CD14-positive monocyte (primary cell): Measurements from ENCODE around the gene PRR33. TPM values are rescaled to one million over a fixed set of nuclear protein-coding genes. Genes with fewer than 3 reads are reported as not detected.

Experiments
- DNase-seq, 3 donors: peaks; one replicate each; pipeline ENCODE4 v3.0.0-alpha.2; 2011 to 2022
- H2AFZ ChIP-seq: 2 replicates; pipeline ENCODE4 v1.6.0; 2012; ENCODE audit warnings: mild to moderate bottlenecking, low read depth, low read length, inconsistent platforms; ENCODE audit not compliant: insufficient read depth, poor library complexity, severe bottlenecking
- H3K27ac ChIP-seq, 2 donors: 1 replicate in 1 of 2; 2 replicates in 1 of 2; pipeline ENCODE4 v1.5.1; 2012 to 2013; ENCODE audit warnings: low read length in 2 of 2, control low read depth in 1 of 2, inconsistent platforms in 1 of 2, low read depth in 1 of 2, mild to moderate bottlenecking in 1 of 2
- H3K27me3 ChIP-seq, 2 donors: one replicate each; pipeline versions ENCODE4 v1.6.0 to v1.6.1; 2011 to 2013; ENCODE audit warnings: low read length in 2 of 2; ENCODE audit not compliant: control insufficient read depth in 2 of 2, insufficient read depth in 2 of 2
- H3K36me3 ChIP-seq, 2 donors: replicated peaks in 1 of 2; 1 replicate in 1 of 2; 2 replicates in 1 of 2; pipeline versions ENCODE4 v1.5.1 to v1.6.1; 2012 to 2013; ENCODE audit warnings: low read length in 2 of 2, control low read depth in 1 of 2, inconsistent platforms in 1 of 2, mild to moderate bottlenecking in 1 of 2; ENCODE audit not compliant: insufficient read depth in 2 of 2, control insufficient read depth in 1 of 2
- H3K4me1 ChIP-seq, 2 donors: 1 replicate in 1 of 2; 2 replicates in 1 of 2; pipeline versions ENCODE4 v1.5.1 to v1.6.1; 2012 to 2013; ENCODE audit warnings: low read length in 2 of 2, control low read depth in 1 of 2, inconsistent platforms in 1 of 2, mild to moderate bottlenecking in 1 of 2, moderate library complexity in 1 of 2; ENCODE audit not compliant: insufficient read depth in 2 of 2, control insufficient read depth in 1 of 2
- H3K4me2 ChIP-seq: replicated peaks from 2 replicates; pipeline ENCODE3; 2012; ENCODE audit warnings: low read length, moderate library complexity, mild to moderate bottlenecking; ENCODE audit not compliant: poor library complexity, severe bottlenecking; ENCODE audit errors: extremely low read depth
- H3K4me3 ChIP-seq, 3 experiments: fragments of 200-600 bp in 1 of 3; sonication (generic) in 1 of 3; replicated peaks in 1 of 3; 1 replicate in 2 of 3; 2 replicates in 1 of 3; pipeline ENCODE4 v1.5.1; 2011 to 2013; ENCODE audit warnings: low read length in 3 of 3, mild to moderate bottlenecking in 3 of 3, control low read depth in 2 of 3, low read depth in 2 of 3, inconsistent platforms in 1 of 3, moderate library complexity in 1 of 3
- H3K79me2 ChIP-seq: 2 replicates; pipeline ENCODE4 v1.6.0; 2012; ENCODE audit warnings: mild to moderate bottlenecking, control low read depth, inconsistent platforms, low read length, moderate library complexity; ENCODE audit not compliant: insufficient read depth
- H3K9ac ChIP-seq: 2 replicates; pipeline ENCODE4 v1.6.0; 2017; ENCODE audit warnings: low read length, mild to moderate bottlenecking; ENCODE audit not compliant: insufficient read depth, poor library complexity, severe bottlenecking
- H3K9me3 ChIP-seq, 2 donors: replicated peaks in 1 of 2; 1 replicate in 1 of 2; 2 replicates in 1 of 2; pipeline versions ENCODE4 v1.5.1 to v1.6.1; 2012 to 2013; ENCODE audit warnings: low read length in 2 of 2, control low read depth in 1 of 2; ENCODE audit not compliant: control insufficient read depth in 1 of 2, insufficient read depth in 1 of 2
- H4K20me1 ChIP-seq: 2 replicates; pipeline ENCODE4 v1.6.0; 2012; ENCODE audit warnings: mild to moderate bottlenecking, low read length, control low read depth, moderate library complexity; ENCODE audit not compliant: insufficient read depth
- H3K27ac Mint-ChIP-seq, 7 donors: one replicate each; pipeline ENCODE4 v1.8.0; 2020; ENCODE audit warnings: mild to moderate bottlenecking in 7 of 7, mixed read lengths in 7 of 7, moderate library complexity in 6 of 7, inconsistent platforms in 2 of 7
- H3K27me3 Mint-ChIP-seq, 3 donors: one replicate each; pipeline ENCODE4 v1.8.0; 2021 to 2022; ENCODE audit warnings: low read depth in 3 of 3, mild to moderate bottlenecking in 3 of 3, mixed read lengths in 3 of 3, moderate library complexity in 3 of 3, inconsistent platforms in 1 of 3
- H3K36me3 Mint-ChIP-seq, 2 donors: one replicate each; pipeline ENCODE4 v1.8.0; 2020; ENCODE audit warnings: mixed read lengths in 2 of 2, inconsistent platforms in 1 of 2, mild to moderate bottlenecking in 1 of 2
- H3K4me1 Mint-ChIP-seq: one replicate; pipeline ENCODE4 v1.8.0; 2020; ENCODE audit warnings: mild to moderate bottlenecking, mixed read lengths
- H3K4me3 Mint-ChIP-seq, 2 donors: one replicate each; pipeline ENCODE4 v1.8.0; 2020; ENCODE audit warnings: mild to moderate bottlenecking in 2 of 2, mixed read lengths in 2 of 2, moderate library complexity in 1 of 2
- H3K9me3 Mint-ChIP-seq, 7 donors: one replicate each; pipeline ENCODE4 v1.8.0; 2020 to 2022; ENCODE audit warnings: mixed read lengths in 7 of 7, mild to moderate bottlenecking in 6 of 7, moderate library complexity in 6 of 7, inconsistent platforms in 2 of 7
- WGBS: methylation state at CpG from one replicate; pipeline ENCODE4 v1.1.5; 2013; ENCODE audit warnings: missing lambda C conversion rate; ENCODE audit not compliant: insufficient coverage; 5-methylcytosine and 5-hydroxymethylcytosine counted together
- intact Hi-C, 2 donors: fragments of 100-400 bp; cut with micrococcal nuclease; formaldehyde crosslinking; loops; one replicate each; pipeline versions ENCODE4 v1.15.0 to v1.15.1; 2023
- polyA plus RNA-seq, 3 donors: library from polyadenylated mRNA; depleted of rRNA in 1 of 3; unstranded in 2 of 3; stranded (reverse) in 1 of 3; fragments of 300-500 nt in 2 of 3; fragments of >200 nt in 1 of 3; fragmentation: Illumina TruSeq in 2 of 3; gene quantifications; 1 replicate in 2 of 3; 2 replicates in 1 of 3; pipeline ENCODE4 v1.2.3, GENCODE V29; 2012 to 2021
- TF ChIP-seq, protein P1 (sequence below): fragments of 200-600 bp; IDR thresholded peaks from one replicate; pipeline ENCODE4 v1.8.0; 2022; ENCODE audit warnings: antibody characterized with exemption, mild to moderate bottlenecking

PRR33 gene
- polyA plus RNA-seq, 3 donors: not detected

DNA sequence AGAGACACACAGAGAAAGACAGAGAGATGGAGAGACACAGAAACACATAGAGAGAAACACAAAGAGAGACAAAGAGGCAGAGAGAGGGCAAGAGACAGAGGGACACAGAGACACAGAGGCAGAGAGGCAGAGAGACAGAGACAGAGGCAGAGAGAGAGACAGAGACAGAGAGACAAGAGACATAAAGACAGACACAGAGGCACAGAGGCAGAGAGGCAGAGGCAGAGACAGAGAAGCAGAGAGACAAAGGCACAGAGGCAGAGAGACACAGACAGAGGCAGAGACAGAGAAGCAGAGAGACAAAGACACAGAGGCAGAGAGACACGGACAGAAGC is 46.6 kb downstream of the PRR33 start:
- Mint-ChIP-seq H3K36me3 (peaks cover 16 to 21% of the 10 kb centered on the region in 2 donors), H3K27ac (peak overlapping the region; percentile 93 to 100 (median 99)), H3K27me3 (peaks cover 0 to 4% (median 1%) of the 10 kb centered on the region in 3 donors), H3K4me3 (peak overlapping the region; percentile 63 to 92), H3K9me3 (no peaks in the 10 kb centered on the region), H3K4me1 (peaks cover 84% of the 10 kb centered on the region)
- Histone ChIP-seq H3K9ac (peak overlapping the region; percentile 61), H3K36me3 (no peaks in the 10 kb centered on the region), H4K20me1 (no peaks in the 10 kb centered on the region), H2AFZ (no peak overlapping the region), H3K4me1 (peaks cover 100% of the 10 kb centered on the region in 2 donors), H3K9me3 (no peaks in the 10 kb centered on the region), H3K27ac (peak overlapping the region; percentile 93), H3K4me3 (peak overlapping the region in 1 of 3 experiments; percentile 45), H3K79me2 (peaks cover 3% of the 10 kb centered on the region), H3K4me2 (peak overlapping the region; percentile 57), H3K27me3 (no peaks in the 10 kb centered on the region)
- TF ChIP-seq, protein P1, sequence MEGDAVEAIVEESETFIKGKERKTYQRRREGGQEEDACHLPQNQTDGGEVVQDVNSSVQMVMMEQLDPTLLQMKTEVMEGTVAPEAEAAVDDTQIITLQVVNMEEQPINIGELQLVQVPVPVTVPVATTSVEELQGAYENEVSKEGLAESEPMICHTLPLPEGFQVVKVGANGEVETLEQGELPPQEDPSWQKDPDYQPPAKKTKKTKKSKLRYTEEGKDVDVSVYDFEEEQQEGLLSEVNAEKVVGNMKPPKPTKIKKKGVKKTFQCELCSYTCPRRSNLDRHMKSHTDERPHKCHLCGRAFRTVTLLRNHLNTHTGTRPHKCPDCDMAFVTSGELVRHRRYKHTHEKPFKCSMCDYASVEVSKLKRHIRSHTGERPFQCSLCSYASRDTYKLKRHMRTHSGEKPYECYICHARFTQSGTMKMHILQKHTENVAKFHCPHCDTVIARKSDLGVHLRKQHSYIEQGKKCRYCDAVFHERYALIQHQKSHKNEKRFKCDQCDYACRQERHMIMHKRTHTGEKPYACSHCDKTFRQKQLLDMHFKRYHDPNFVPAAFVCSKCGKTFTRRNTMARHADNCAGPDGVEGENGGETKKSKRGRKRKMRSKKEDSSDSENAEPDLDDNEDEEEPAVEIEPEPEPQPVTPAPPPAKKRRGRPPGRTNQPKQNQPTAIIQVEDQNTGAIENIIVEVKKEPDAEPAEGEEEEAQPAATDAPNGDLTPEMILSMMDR: no peak
- DNase-seq: no peak
- WGBS: 50% methylated on average over 1 of the region's 1 CpG
- intact Hi-C loops: loop anchor here in 1 of 2 donors (2.0 kb wide), 1 partner anchor 18 kb away; no protein-coding TSS in a partner anchor

DNA sequence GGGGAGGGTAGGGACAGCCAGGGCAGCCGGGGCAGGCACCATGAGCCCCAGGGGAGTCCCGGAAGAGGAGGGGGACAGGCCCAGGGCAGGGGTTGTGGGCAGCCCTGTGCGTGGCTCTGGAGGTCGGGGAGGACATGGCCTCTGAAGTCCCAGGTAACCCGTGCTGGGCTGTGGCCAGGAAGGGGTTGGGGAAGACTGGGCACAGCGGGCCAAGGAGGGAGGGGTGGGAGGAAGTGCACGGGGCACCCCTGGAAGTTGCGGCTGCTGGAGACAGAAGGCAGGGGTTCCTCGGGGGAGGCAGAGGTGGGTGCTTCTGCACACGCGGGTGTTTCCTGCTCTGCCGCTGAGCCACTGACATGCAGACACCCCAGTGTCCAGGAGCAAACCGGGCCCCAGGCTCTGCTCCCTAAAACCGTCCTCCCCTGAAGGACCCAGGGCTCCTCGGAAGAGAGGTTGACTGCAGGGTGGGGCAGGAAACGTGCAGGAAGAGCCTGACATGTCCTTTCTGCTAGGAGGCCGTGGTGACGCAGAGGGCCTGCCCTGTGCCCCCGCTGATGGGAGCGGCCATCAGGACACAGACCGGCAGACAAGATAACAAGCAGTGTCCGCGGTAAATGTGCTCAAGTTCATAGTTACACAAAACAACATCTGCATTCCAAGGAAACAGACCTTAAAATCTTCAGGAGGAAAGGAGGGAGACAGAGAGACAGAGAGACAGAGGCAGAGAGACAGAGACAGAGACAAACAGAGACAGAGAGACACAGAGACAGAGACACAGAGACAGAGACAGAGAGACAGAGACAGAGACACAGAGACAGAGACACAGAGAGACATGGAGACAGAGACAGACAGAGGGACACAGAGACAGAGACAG is 47.2 kb downstream of the PRR33 start:
- Histone ChIP-seq H3K4me1 (peaks cover 100% of the 10 kb centered on the region in 2 donors), H3K9me3 (no peaks in the 10 kb centered on the region), H3K79me2 (peaks cover 4% of the 10 kb centered on the region), H4K20me1 (no peaks in the 10 kb centered on the region), H3K36me3 (no peaks in the 10 kb centered on the region), H2AFZ (no peak overlapping the region), H3K27me3 (no peaks in the 10 kb centered on the region), H3K27ac (peak overlapping the region; percentile 93), H3K4me2 (peak overlapping the region; percentile 57), H3K9ac (peak overlapping the region; percentile 61), H3K4me3 (peak overlapping the region in 2 of 3 experiments; percentile 13 to 45)
- peaks cover 82% of the 10 kb centered on the region for H3K4me1 Mint-ChIP-seq
- H3K27me3 Mint-ChIP-seq: peaks cover 0 to 1% (median 1%) of the 10 kb centered on the region in 3 donors
- H3K9me3 Mint-ChIP-seq: no peaks in the 10 kb centered on the region
- H3K27ac Mint-ChIP-seq: peak overlapping the region; percentile 93 to 100 (median 99)
- H3K36me3 Mint-ChIP-seq: peaks cover 16 to 21% of the 10 kb centered on the region in 2 donors
- WGBS: under 1% methylated on average over 16 of the region's 23 CpGs
- TF ChIP-seq, protein P1: no peak
- H3K4me3 Mint-ChIP-seq: peak overlapping the region; percentile 63 to 92
- peak; percentile 81 to 89 (median 86) for DNase-seq
- intact Hi-C loops: loop anchor here in 1 of 2 donors (1.0 to 5.0 kb wide), 3 partner anchors 9 to 73 kb away; partner anchors contain the start of genes LSP1 and TNNT3
